A673 (cell line): ENCODE results near the gene EFNA3. TPM values are rescaled to one million over a fixed set of nuclear protein-coding genes. Genes with fewer than 3 reads are reported as not detected.

Source experiments
- BruUV-seq: library from RNA; stranded (reverse); fragments of 400-500 nt; replicated peaks from 2 replicates; lab custom pipeline; 2021; lab: Mats Ljungman, UMichigan
- CTCF ChIA-PET: fragments of 300-600 bp; sonication (Branson Sonifier 250); formaldehyde crosslinking; loops from one replicate; lab custom pipeline; 2022; ENCODE audit warnings: antibody characterized with exemption; lab: Charles Lee
- POLR2A ChIA-PET: fragments of 300-600 bp; sonication (Branson Sonifier 250); formaldehyde crosslinking; loops from one replicate; lab custom pipeline; 2022; ENCODE audit warnings: antibody characterized with exemption; ENCODE audit not compliant: low non-redundant PET; lab: Charles Lee
- DNase-seq: peaks from one replicate; pipeline ENCODE4 v3.0.0-alpha.2; 2015; ENCODE audit warnings: low spot score
- H3K27ac ChIP-seq: fragments of 200-600 bp; sonication (generic); 2 replicates; pipeline ENCODE4 v1.5.1; 2016; ENCODE audit warnings: mixed run types, low read depth, mild to moderate bottlenecking, mixed read lengths, antibody characterized with exemption, low read length; ENCODE audit not compliant: poor library complexity, severe bottlenecking
- H3K27me3 ChIP-seq: fragments of 200-600 bp; sonication (generic); replicated peaks from 2 replicates; pipeline ENCODE4 v1.6.1; 2017; ENCODE audit warnings: mixed run types, low read depth, mild to moderate bottlenecking, mixed read lengths, antibody characterized with exemption, low read length; ENCODE audit not compliant: insufficient read depth, poor library complexity
- H3K36me3 ChIP-seq: fragments of 200-600 bp; sonication (generic); 2 replicates; pipeline ENCODE4 v1.6.1; 2016; ENCODE audit warnings: mixed run types, mild to moderate bottlenecking, mixed read lengths, antibody characterized with exemption, low read length; ENCODE audit not compliant: insufficient read depth, poor library complexity, severe bottlenecking
- H3K4me1 ChIP-seq: fragments of 200-600 bp; sonication (generic); 2 replicates; pipeline ENCODE4 v1.6.1; 2017; ENCODE audit warnings: mixed run types, mild to moderate bottlenecking, mixed read lengths, antibody characterized with exemption, low read length; ENCODE audit not compliant: insufficient read depth, poor library complexity, severe bottlenecking
- H3K4me3 ChIP-seq: fragments of 200-600 bp; sonication (generic); 2 replicates; pipeline ENCODE4 v1.5.1; 2016; ENCODE audit warnings: low read depth, mixed run types, mild to moderate bottlenecking, mixed read lengths, low read length; ENCODE audit not compliant: poor library complexity, severe bottlenecking
- H3K9me3 ChIP-seq: fragments of 200-600 bp; sonication (generic); 2 replicates; pipeline ENCODE4 v1.6.1; 2016; ENCODE audit warnings: mixed run types, low read depth, mild to moderate bottlenecking, mixed read lengths, antibody characterized with exemption, low read length; ENCODE audit not compliant: poor library complexity, severe bottlenecking
- EZH2 ChIP-seq: fragments of 200-600 bp; sonication (generic); IDR thresholded peaks from 2 replicates; pipeline ENCODE4 v1.6.1; 2017; ENCODE audit warnings: borderline replicate concordance, low read depth, mild to moderate bottlenecking, mixed read lengths, antibody characterized with exemption, low read length; ENCODE audit not compliant: poor library complexity, severe bottlenecking
- intact Hi-C: fragments of 100-400 bp; cut with micrococcal nuclease; formaldehyde crosslinking; loops from one replicate; pipeline ENCODE4 v1.10.0; 2022; ENCODE audit not compliant: unreplicated experiment
- total RNA-seq: library from RNA; stranded (reverse); gene quantifications from 2 replicates; pipeline ENCODE4 v1.2.3, GENCODE V29; 2021
- TF ChIP-seq, protein P1 (sequence below): fragments of 300-800, 200-600 bp; sonication (generic); conservative IDR thresholded peaks from 2 replicates; pipeline ENCODE4 v1.5.1; 2017; ENCODE audit warnings: low read depth, mild to moderate bottlenecking, antibody characterized with exemption, low read length, moderate library complexity, mixed read lengths

The EFNA3 gene
- total RNA-seq, 1 experiment from 2014 or later, result 5.8 TPM

DNA sequence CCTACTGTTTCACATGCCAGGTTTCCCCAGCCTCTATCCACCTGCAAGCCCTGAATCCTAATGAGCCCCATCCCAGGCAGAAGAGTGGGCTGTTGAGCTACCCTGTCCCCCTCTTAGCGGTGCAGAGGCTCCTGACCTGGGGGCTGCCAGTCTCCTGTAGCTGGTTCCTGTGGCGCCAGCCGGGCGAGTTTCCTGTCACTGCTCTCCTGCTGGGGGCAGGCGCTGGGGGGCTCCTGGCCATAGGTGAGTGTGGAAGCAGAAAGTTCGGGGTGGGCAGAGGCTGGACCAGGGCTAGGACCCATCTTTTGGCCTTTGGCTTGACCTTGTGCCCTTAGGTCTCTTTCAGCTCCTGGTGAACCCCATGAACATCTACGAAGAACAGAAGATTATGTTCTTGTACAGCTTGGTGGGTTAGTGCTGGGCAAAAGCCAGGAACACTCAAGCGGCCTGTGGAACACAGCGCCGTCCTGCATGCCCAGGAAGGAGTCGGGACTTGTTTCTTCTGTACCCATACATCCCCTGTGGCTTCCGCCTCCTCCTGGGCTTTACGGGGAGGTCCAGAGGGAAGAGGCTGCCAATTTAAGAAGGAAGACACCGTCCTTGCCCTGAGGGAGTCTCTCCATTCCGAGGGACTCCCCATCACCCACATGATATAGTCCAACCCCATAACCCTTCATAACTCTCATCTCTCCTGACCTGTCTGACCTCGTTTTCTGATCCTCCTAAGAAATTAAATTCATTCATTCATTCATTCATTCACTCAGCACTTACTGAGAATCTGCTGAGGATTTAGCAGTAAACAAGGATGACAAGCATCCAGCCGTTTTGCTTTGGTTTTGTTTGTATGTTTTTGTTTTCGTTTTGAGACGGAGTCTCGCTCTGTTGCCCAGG is 44.1 kb upstream of the EFNA3 start:
- intact Hi-C loops, result no loop called here
- POLR2A ChIA-PET, result no interaction called here

DNA sequence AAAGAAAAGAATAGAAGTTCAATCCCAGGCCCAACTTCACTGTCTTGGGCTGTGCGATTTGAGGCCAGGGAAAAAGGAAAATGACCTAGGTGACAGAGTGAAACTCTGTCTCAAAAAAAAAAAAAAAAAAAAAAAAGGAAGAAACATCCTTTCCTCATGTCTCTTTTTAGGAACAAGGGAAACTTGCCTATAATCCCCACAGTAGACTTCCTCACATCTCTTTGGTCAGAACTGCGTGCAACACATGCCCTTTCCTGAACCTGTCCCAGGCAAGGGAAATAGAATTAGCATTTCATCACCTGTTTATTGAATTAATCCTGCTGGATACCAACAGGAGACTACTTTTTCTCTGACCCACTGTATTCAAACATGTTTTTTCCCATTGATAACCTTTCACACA is 42.7 kb upstream of the EFNA3 start:
- no peak overlapping the region for H3K4me3 ChIP-seq
- H3K9me3 ChIP-seq, result no peaks in the 10 kb centered on the region
- ChIA-PET POLR2A (no interaction called here), CTCF (no interaction called here)
- no peaks in the 10 kb centered on the region for H3K27me3 ChIP-seq
- BruUV-seq, result no TSS peak
- H3K36me3 ChIP-seq, result no peaks in the 10 kb centered on the region
- no peak overlapping the region for H3K27ac ChIP-seq
- TF ChIP-seq EZH2, result no peak
- TF ChIP-seq, protein P1, sequence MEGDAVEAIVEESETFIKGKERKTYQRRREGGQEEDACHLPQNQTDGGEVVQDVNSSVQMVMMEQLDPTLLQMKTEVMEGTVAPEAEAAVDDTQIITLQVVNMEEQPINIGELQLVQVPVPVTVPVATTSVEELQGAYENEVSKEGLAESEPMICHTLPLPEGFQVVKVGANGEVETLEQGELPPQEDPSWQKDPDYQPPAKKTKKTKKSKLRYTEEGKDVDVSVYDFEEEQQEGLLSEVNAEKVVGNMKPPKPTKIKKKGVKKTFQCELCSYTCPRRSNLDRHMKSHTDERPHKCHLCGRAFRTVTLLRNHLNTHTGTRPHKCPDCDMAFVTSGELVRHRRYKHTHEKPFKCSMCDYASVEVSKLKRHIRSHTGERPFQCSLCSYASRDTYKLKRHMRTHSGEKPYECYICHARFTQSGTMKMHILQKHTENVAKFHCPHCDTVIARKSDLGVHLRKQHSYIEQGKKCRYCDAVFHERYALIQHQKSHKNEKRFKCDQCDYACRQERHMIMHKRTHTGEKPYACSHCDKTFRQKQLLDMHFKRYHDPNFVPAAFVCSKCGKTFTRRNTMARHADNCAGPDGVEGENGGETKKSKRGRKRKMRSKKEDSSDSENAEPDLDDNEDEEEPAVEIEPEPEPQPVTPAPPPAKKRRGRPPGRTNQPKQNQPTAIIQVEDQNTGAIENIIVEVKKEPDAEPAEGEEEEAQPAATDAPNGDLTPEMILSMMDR, result no peak
- DNase-seq, result no peak
- intact Hi-C loops, result no loop called here
- no peaks in the 10 kb centered on the region for H3K4me1 ChIP-seq

More for the DNA sequence above, 44.1 kb upstream of the EFNA3 start:
- Histone ChIP-seq H3K27me3 (no peaks in the 10 kb centered on the region), H3K36me3 (no peaks in the 10 kb centered on the region), H3K4me3 (no peak overlapping the region), H3K4me1 (no peaks in the 10 kb centered on the region), H3K27ac (no peak overlapping the region), H3K9me3 (no peaks in the 10 kb centered on the region)
- TF ChIP-seq, protein P1, result no peak
- TF ChIP-seq EZH2, result no peak
- no peak for DNase-seq
- CTCF ChIA-PET, result no interaction called here
- no TSS peak for BruUV-seq

DNA sequence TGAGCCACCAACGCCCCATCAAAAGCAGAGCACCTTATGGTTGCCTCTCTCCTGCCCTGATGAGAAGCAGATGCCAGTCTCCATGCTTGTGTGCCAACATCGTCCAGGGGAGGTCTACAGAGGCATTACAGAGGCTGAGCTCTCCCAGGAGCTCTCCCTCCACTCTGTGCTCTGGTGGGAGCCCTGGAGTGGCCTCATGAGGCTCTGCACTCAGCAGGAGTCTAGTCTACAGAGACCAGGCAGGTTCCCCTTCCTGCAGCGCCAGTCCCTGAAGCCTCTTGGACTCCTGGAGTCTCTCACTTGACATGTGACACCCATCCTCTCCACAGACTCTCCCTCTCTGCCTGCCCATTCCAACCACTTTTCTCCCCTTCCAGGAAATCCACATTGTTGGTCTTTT is 41.6 kb upstream of the EFNA3 start:
- ChIA-PET POLR2A (interaction anchor here (0.6 kb wide), 1 partner anchor 126 kb away, joined by 9 read pairs; no protein-coding TSS in a partner anchor), CTCF (no interaction called here)
- TF ChIP-seq, protein P1, result no peak
- TF ChIP-seq EZH2, result no peak
- Histone ChIP-seq H3K27me3 (no peaks in the 10 kb centered on the region), H3K36me3 (no peaks in the 10 kb centered on the region), H3K27ac (no peak overlapping the region), H3K9me3 (no peaks in the 10 kb centered on the region), H3K4me1 (no peaks in the 10 kb centered on the region), H3K4me3 (no peak overlapping the region)
- no peak for DNase-seq
- BruUV-seq, result no TSS peak
- intact Hi-C loops, result no loop called here
